HepG2 (cell line): Measurements from ENCODE around the gene SMARCB1. TPM values are rescaled to one million over a fixed set of nuclear protein-coding genes. Genes with fewer than 3 reads are reported as not detected.

Source experiments
- AKNA ChIP-seq: sonication (generic); formaldehyde crosslinking; IDR thresholded peaks from 2 replicates; pipeline ENCODE4 v1.4.0; 2020; ENCODE audit warnings: missing genetic modification reagents, borderline replicate concordance
- BORCS8-MEF2B ChIP-seq: sonication (generic); formaldehyde crosslinking; IDR thresholded peaks from 2 replicates; pipeline ENCODE4 v1.8.0; 2022; ENCODE audit warnings: mild to moderate bottlenecking, missing genetic modification reagents
- CBX1 ChIP-seq: IDR thresholded peaks from one replicate; pipeline ENCODE4 v1.6.1; 2016; ENCODE audit warnings: antibody characterized with exemption, low read depth
- DNMT1 ChIP-seq: sonication (generic); formaldehyde crosslinking; IDR thresholded peaks from 2 replicates; pipeline ENCODE4 v1.5.1; 2020; ENCODE audit warnings: mild to moderate bottlenecking, missing genetic modification reagents
- ELF3 ChIP-seq: IDR thresholded peaks from 2 replicates; pipeline ENCODE4 v1.6.1; 2016; ENCODE audit warnings: missing genetic modification reagents, missing compliant biosample characterization
- ETV6 ChIP-seq: sonication (generic); formaldehyde crosslinking; conservative IDR thresholded peaks from 2 replicates; pipeline ENCODE4 v1.4.0; 2020; ENCODE audit warnings: missing genetic modification reagents
- GATAD1 ChIP-seq: IDR thresholded peaks from 2 replicates; pipeline ENCODE4 v1.6.1; 2016; ENCODE audit warnings: missing genetic modification reagents, missing compliant biosample characterization
- HNRNPK ChIP-seq: fragments of 200-400 bp; formaldehyde crosslinking; IDR thresholded peaks from 2 replicates; pipeline ENCODE4 v1.6.1; 2018; ENCODE audit warnings: low read length, low read depth, moderate library complexity, mild to moderate bottlenecking; ENCODE audit not compliant: poor library complexity, severe bottlenecking
- KDM4B ChIP-seq: sonication (generic); formaldehyde crosslinking; IDR thresholded peaks from 2 replicates; pipeline ENCODE4 v1.4.0; 2020; ENCODE audit warnings: missing genetic modification reagents
- KLF6 ChIP-seq: IDR thresholded peaks from 2 replicates; pipeline ENCODE4 v1.8.0; 2016; ENCODE audit warnings: missing biosample characterization, missing genetic modification reagents
- MIER3 ChIP-seq: IDR thresholded peaks from 2 replicates; pipeline ENCODE4 v1.6.1; 2016; ENCODE audit warnings: missing compliant biosample characterization, borderline replicate concordance
- NR1H2 ChIP-seq: sonication (generic); formaldehyde crosslinking; IDR thresholded peaks from 2 replicates; pipeline ENCODE4 v1.8.1; 2022; ENCODE audit warnings: low read depth, missing genetic modification reagents, borderline replicate concordance
- RAD21 ChIP-seq: fragments of 450-650 bp; formaldehyde crosslinking; IDR thresholded peaks from 2 replicates; pipeline ENCODE4 v1.5.0; 2020; ENCODE audit warnings: mild to moderate bottlenecking
- TBX2 ChIP-seq: sonication (generic); formaldehyde crosslinking; IDR thresholded peaks from 2 replicates; pipeline ENCODE4 v1.5.0; 2020; ENCODE audit warnings: missing genetic modification reagents, mild to moderate bottlenecking, borderline replicate concordance
- XRCC5 ChIP-seq: fragments of 200-400 bp; formaldehyde crosslinking; optimal IDR thresholded peaks from 2 replicates; pipeline ENCODE3; 2017; ENCODE audit warnings: mild to moderate bottlenecking, low read length
- ZFP36L1 ChIP-seq: sonication (generic); formaldehyde crosslinking; IDR thresholded peaks from 2 replicates; pipeline ENCODE4 v1.8.0; 2022; ENCODE audit warnings: mild to moderate bottlenecking, missing genetic modification reagents, moderate library complexity
- ZNF18 ChIP-seq: sonication (generic); formaldehyde crosslinking; IDR thresholded peaks from 2 replicates; pipeline ENCODE4 v1.8.0; 2022; ENCODE audit warnings: mild to moderate bottlenecking, missing genetic modification reagents; ENCODE audit not compliant: insufficient replicate concordance
- ZNF20 ChIP-seq: sonication (generic); formaldehyde crosslinking; IDR thresholded peaks from 2 replicates; pipeline ENCODE4 v1.4.0; 2020; ENCODE audit warnings: mild to moderate bottlenecking, moderate library complexity, missing genetic modification reagents
- ZNF232 ChIP-seq: sonication (generic); formaldehyde crosslinking; IDR thresholded peaks from 2 replicates; pipeline ENCODE4 v1.4.0; 2020; ENCODE audit warnings: missing genetic modification reagents, borderline replicate concordance
- ZNF576 ChIP-seq: sonication (generic); formaldehyde crosslinking; IDR thresholded peaks from 2 replicates; pipeline ENCODE4 v1.4.0; 2020; ENCODE audit warnings: mild to moderate bottlenecking, missing genetic modification reagents
- ZNF670 ChIP-seq: sonication (generic); formaldehyde crosslinking; IDR thresholded peaks from 2 replicates; pipeline ENCODE4 v1.8.0; 2022; ENCODE audit warnings: mild to moderate bottlenecking, missing genetic modification reagents, borderline replicate concordance
- ZNF891 ChIP-seq: sonication (generic); formaldehyde crosslinking; IDR thresholded peaks from 2 replicates; pipeline ENCODE4 v1.5.0; 2020; ENCODE audit warnings: mild to moderate bottlenecking, missing genetic modification reagents
- polyA plus RNA-seq, 8 experiments: library from polyadenylated mRNA; depleted of rRNA in 3 of 8; stranded (reverse) in 7 of 8; unstranded in 1 of 8; fragments of >200 nt; fragmentation: Illumina TruSeq in 4 of 8; extraction: Trizol in 4 of 8; gene quantifications; 2 replicates each; pipeline versions ENCODE4 v1.2.1 to v1.2.3, GENCODE V29; 2011 to 2016; ENCODE audit warnings: low read depth in 4 of 8, missing spikeins in 1 of 8, mixed read lengths in 1 of 8; ENCODE audit not compliant: insufficient read depth in 1 of 8
- total RNA-seq, 5 experiments: library from RNA; depleted of rRNA; stranded (reverse); fragments of >200 nt; fragmentation: Illumina TruSeq; extraction: Trizol; gene quantifications; 2 replicates each; pipeline ENCODE4 v1.2.3, GENCODE V29; 2016; ENCODE audit warnings: low read depth in 1 of 5

The SMARCB1 gene
- total and polyA plus RNA-seq, 2 of the 13 experiments (the other 11 are each of a cell fraction or from before 2014, with no cell fraction given) = 74.0 to 166 TPM

- TF ChIP-seq AKNA (CRISPR knock-in tag) (no peak), ELF3 (CRISPR knock-in tag) (no peak), RAD21 (CRISPR knock-in tag) (no peak), KLF6 (no peak), KDM4B (no peak), NR1H2 (CRISPR knock-in tag) (no peak), ZNF232 (peak; percentile 76; the same call in 1 of the 2 replicates), XRCC5 (peak; percentile 19), DNMT1 (CRISPR knock-in tag) (no peak), ZFP36L1 (no peak), ZNF891 (CRISPR knock-in tag) (peak; percentile 18; the same call in 1 of the 2 replicates), TBX2 (CRISPR knock-in tag) (no peak; the same call in 1 of the 2 replicates), CBX1 (no peak), MIER3 (CRISPR knock-in tag) (no peak), ZNF20 (no peak), HNRNPK (no peak), GATAD1 (no peak), ZNF18 (CRISPR knock-in tag) (no peak), BORCS8-MEF2B (no peak; the same call in 1 of the 2 replicates), ZNF576 (CRISPR knock-in tag) (no peak), ETV6 (CRISPR knock-in tag) (no peak), ZNF670 (CRISPR knock-in tag) (no peak)
Measured at GRCh38 chr22:23857606-23858483, 71.1 kb downstream of the SMARCB1 start, which contains the start of gene SLC2A11 (continued).
